HL-60 (cell line): ENCODE measurements around the gene PPP1R13L.

Experiments
- DNase-seq, 2 experiments: peaks; one replicate each; pipeline ENCODE4 v3.0.0-alpha.2; 2010 to 2020; ENCODE audit warnings: low read depth in 1 of 2, low spot score in 1 of 2
- H3K27ac ChIP-seq: fragments of 250-450 bp; sonication (Bioruptor Pico); replicated peaks from 2 replicates; pipeline ENCODE4 v1.5.1; 2020; ENCODE audit warnings: mild to moderate bottlenecking, moderate library complexity
- H3K27me3 ChIP-seq: fragments of 250-450 bp; sonication (Bioruptor Pico); 2 replicates; pipeline ENCODE4 v1.5.1; 2021; ENCODE audit warnings: mild to moderate bottlenecking, moderate library complexity; ENCODE audit not compliant: insufficient read depth, poor library complexity, severe bottlenecking
- H3K4me3 ChIP-seq: replicated peaks from 2 replicates; pipeline ENCODE4 v1.5.1; 2011; ENCODE audit warnings: mild to moderate bottlenecking, control low read depth, low read length; ENCODE audit not compliant: insufficient read depth
- GABPA ChIP-seq: IDR thresholded peaks from 2 replicates; pipeline ENCODE4 v1.6.1; 2012; ENCODE audit warnings: low read depth
- POLR2AphosphoS5 ChIP-seq: IDR thresholded peaks from 2 replicates; pipeline ENCODE4 v1.6.1; 2012; ENCODE audit warnings: low read depth
- SPI1 ChIP-seq: IDR thresholded peaks from 2 replicates; pipeline ENCODE4 v1.6.1; 2012; ENCODE audit warnings: low read depth, mild to moderate bottlenecking, borderline replicate concordance
- TF ChIP-seq, protein P1 (sequence below): IDR thresholded peaks from 2 replicates; pipeline ENCODE4 v1.6.1; 2012; ENCODE audit warnings: low read depth; ENCODE audit not compliant: insufficient replicate concordance
- TF ChIP-seq, protein P2 (sequence below): IDR thresholded peaks from one replicate; pipeline ENCODE4 v1.5.1; 2011; ENCODE audit warnings: low read length, control low read depth, inconsistent platforms; ENCODE audit not compliant: insufficient read depth

The PPP1R13L gene

DNA sequence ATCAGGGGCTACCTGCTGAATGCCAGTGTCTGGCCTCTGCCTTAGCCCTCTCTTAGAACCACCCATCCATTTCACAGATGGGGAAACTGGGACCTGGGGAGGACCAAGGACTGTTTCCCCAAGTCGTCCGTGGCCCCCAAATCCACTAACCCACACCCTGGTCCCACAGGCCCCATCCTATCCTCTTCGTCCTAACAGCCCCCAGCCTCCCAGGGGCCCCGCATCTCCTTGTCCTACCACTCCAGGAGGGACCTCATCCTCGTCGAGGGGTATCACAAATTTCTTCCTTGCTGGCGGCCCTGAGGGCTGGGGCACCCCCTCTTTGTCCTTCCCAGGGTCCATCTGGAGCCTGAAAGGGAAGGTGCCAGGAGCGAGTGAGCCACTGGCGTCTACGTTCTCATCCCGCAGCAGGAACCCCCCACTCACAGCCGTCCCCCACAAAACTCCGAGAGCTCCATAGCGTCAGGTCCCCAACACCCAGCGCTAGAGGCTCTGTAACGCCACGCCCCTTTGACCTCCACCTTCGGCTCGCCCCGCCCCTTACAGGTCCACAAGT is 18.2 kb upstream of the PPP1R13L start:
- Histone ChIP-seq H3K27me3 (no peaks in the 10 kb centered on the region), H3K27ac (peak overlapping the region; percentile 86), H3K4me3 (peak overlapping the region; percentile 77)
- DNase-seq, result no peak
- no peak for TF ChIP-seq POLR2AphosphoS5
- TF ChIP-seq, protein P1, sequence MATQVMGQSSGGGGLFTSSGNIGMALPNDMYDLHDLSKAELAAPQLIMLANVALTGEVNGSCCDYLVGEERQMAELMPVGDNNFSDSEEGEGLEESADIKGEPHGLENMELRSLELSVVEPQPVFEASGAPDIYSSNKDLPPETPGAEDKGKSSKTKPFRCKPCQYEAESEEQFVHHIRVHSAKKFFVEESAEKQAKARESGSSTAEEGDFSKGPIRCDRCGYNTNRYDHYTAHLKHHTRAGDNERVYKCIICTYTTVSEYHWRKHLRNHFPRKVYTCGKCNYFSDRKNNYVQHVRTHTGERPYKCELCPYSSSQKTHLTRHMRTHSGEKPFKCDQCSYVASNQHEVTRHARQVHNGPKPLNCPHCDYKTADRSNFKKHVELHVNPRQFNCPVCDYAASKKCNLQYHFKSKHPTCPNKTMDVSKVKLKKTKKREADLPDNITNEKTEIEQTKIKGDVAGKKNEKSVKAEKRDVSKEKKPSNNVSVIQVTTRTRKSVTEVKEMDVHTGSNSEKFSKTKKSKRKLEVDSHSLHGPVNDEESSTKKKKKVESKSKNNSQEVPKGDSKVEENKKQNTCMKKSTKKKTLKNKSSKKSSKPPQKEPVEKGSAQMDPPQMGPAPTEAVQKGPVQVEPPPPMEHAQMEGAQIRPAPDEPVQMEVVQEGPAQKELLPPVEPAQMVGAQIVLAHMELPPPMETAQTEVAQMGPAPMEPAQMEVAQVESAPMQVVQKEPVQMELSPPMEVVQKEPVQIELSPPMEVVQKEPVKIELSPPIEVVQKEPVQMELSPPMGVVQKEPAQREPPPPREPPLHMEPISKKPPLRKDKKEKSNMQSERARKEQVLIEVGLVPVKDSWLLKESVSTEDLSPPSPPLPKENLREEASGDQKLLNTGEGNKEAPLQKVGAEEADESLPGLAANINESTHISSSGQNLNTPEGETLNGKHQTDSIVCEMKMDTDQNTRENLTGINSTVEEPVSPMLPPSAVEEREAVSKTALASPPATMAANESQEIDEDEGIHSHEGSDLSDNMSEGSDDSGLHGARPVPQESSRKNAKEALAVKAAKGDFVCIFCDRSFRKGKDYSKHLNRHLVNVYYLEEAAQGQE, result no peak
- TF ChIP-seq, protein P2, sequence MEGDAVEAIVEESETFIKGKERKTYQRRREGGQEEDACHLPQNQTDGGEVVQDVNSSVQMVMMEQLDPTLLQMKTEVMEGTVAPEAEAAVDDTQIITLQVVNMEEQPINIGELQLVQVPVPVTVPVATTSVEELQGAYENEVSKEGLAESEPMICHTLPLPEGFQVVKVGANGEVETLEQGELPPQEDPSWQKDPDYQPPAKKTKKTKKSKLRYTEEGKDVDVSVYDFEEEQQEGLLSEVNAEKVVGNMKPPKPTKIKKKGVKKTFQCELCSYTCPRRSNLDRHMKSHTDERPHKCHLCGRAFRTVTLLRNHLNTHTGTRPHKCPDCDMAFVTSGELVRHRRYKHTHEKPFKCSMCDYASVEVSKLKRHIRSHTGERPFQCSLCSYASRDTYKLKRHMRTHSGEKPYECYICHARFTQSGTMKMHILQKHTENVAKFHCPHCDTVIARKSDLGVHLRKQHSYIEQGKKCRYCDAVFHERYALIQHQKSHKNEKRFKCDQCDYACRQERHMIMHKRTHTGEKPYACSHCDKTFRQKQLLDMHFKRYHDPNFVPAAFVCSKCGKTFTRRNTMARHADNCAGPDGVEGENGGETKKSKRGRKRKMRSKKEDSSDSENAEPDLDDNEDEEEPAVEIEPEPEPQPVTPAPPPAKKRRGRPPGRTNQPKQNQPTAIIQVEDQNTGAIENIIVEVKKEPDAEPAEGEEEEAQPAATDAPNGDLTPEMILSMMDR, result no peak
- no peak for TF ChIP-seq GABPA
- no peak for TF ChIP-seq SPI1

DNA sequence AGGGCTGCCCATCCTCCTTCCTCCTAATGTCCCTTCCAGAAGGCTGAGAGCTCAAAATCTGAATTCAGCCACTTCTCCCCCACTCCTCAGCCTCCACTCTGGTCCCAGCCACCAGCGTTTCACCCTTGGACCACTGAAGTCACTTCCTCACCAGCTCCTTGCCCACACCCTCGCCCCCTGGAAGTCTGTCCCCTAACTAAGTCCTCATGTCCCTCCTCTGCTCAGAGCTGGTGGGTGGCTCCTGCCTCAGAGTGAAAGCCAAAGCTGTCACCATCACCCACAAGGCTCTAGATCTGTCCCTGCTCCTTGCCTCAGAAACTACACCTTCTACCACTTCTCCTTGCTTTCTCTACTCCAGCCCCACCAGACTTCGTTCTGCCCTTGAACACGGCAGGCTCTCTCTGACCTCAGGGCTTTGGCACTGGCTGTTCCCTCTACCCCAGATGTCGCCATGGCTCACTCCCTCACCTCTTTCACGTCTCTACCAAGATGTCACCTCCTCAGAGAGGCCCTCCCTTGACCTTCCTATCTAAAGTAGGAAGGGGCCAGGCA is 17.2 kb upstream of the PPP1R13L start:
- DNase-seq, result no peak
- Histone ChIP-seq H3K27me3 (no peaks in the 10 kb centered on the region), H3K4me3 (no peak overlapping the region), H3K27ac (0 out of 2 replicates have a peak overlapping the region, but pooled peaks have one; percentile 8)
- TF ChIP-seq, protein P1, result no peak
- no peak for TF ChIP-seq GABPA
- TF ChIP-seq SPI1, result no peak
- TF ChIP-seq POLR2AphosphoS5, result no peak
- TF ChIP-seq, protein P2, result no peak

DNA sequence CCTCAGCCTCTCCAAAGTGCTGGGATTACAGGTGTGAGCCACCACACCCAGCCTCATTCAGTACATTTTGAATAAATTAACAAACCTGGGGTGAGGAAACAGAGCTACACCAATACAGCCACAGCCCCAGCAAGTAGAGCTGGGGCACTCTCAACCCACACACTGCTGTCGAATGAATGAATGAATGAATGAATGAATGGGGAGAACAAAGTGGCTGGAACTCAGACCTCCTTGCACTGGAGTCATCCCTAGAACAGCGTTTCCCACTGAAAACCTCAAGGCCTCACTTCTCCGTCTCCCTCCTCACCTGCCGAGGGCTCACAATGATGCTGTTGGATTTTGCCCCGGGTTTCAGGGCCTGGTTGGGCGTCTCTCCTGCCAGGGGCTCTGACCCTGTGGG is 16.0 kb upstream of the PPP1R13L start:
- DNase-seq, result no peak
- H3K27ac ChIP-seq, result no peak overlapping the region
- TF ChIP-seq, protein P2, result no peak
- TF ChIP-seq SPI1 (no peak), POLR2AphosphoS5 (no peak), GABPA (no peak)
- TF ChIP-seq, protein P1, result no peak
- H3K27me3 ChIP-seq, result no peaks in the 10 kb centered on the region
- H3K4me3 ChIP-seq, result no peak overlapping the region
